Epidermal melanocyte (primary cell): ENCODE data around the gene RAPGEF4.
A peak's percentile ranks its signal among the peaks of the same experiment; 100 is the strongest.

Source experiments
- DNase-seq: peaks from one replicate; pipeline ENCODE4 v3.0.0; 2011; ENCODE audit warnings: low spot score; ENCODE audit not compliant: insufficient read length

Gene RAPGEF4

DNA sequence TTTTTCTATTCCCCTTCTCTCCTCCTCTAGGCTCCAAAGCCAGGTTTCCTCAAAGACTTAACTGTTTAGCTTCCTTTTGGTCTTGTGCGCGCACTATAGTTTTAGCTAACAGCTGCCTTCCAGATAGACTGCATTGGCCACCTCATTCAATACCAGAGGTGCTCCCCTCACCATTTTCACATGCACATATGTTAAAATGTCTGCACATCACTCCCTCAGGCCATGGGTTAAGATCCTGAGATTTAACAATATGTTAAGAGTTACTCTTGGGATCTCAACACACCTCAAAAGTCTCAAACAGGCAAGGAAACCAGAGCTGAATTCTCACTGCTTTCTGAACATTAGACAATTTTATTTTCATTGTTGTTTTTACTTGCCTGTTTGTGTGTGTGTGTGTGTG lies 259.2 kb downstream of the RAPGEF4 start:
- no peak for DNase-seq

DNA sequence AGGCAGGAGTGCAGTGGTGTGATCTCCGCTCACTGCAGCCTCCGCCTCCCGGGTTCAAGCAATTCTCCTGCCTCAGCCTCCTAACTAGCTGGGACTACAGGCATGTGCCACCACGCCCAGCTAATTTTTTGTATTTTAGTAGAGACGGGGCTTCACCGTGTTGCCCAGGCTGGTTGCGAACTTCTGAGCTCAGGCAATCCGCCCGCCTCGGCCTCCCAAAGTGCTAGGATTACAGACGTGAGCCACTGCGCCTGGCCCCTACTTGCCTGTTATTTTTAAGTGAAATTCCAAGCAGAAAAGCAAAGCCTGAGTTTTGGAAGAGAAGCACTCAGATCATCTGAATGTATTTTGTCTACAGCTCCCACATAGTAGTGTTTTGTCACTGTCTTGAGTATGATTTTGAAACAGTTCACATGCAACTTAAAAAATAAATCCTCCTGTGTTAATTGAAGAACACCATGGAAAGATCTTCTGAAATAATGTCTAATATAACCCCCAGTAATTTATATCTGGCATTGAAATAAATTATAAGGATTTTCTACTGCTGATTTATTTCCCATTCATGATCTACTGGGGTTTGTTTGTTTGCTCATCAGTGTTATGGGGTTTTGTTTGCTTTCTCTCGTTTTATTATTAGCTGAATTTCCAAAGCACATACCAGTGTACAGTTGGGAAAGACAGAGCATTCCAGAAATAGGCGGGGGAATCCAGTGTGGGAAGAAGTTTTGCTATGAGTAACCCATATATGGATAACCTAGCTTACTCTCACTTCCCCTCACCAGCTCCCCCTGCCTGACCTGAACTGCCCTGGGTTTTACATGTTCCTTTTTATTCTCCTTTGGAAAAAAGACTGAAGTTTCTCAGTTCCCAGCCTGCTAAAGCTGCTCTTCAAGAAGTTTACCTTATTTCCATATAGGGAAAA lies 259.9 kb downstream of the RAPGEF4 start:
- DNase-seq: peak; percentile 38

DNA sequence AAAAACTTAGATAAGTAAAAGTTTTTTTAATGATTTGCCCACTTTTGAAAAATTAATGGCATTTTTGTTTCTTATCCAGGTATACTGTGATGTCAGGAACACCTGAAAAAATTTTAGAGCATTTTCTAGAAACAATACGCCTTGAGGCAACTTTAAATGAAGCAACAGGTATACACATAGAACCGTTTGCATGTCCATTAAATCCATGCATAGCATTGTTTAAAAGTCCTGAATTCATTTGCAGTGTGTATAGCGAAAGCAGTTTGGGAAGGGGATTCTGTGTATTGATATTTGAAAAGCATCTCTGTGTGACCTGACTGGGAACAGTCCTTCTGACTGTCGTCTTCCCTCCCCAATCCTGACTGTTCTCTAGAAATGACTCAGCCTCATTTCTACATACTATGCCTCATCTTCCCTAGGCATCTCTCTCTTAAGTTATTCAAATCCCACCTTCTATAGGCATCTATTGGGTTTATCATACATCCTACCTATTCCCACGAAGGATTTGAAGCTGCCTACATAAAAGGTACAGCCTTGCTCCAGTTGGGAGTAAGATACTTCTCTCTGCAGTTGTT lies 260.8 kb downstream of the RAPGEF4 start:
- DNase-seq: no peak

DNA sequence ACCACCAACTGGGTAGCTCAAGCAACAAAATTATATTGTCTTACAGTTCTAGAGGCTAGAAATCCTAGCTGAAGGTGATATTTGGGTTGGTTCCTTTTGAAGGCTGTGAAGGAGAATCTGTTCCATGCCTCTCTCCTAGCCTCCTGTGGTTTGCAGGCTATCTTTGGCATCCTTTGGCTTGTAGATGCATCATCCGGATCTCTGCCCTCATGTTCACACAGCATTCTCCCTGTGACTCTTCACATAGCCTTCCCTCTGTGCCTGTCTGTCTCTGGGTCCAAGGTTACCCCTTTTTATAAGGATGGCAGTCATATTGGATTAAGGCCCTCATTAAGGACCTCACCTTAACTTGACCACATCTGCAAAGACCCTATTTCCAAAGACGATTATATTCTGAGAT lies 261.4 kb downstream of the RAPGEF4 start:
- no peak for DNase-seq

DNA sequence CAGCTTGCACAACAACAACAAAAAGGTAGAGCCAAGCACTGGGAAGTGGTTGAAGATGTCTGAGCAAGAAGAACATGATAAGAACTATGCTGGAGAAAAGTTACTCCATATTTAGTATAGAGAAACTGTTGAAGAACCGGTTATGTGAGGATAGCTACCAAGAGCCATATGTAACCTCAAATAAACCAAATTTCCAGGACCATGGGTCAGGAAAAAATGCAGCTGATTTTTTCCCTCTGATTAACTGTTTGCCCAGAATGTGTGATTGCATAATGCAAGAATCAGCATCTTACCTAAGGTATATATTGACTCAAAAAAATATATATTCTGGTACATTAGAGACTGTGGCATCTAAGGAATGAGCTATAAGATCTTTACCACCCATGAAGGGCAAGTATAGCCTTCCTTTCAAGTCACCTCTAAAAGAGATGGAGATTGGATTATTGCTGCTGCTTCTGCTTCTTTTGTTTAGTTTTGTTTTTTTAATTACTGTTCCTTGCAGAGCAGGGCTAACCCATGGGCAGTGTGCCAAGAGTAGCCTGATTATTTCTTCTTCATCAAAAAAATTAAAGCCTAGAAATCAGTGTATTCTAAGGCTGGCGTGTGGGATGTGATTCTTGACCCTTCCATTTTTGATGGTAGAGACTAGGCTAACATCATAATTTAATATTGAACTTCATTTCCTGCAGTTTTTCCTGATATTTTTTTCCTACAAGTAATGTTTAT lies 263.1 kb downstream of the RAPGEF4 start:
- DNase-seq: no peak

DNA sequence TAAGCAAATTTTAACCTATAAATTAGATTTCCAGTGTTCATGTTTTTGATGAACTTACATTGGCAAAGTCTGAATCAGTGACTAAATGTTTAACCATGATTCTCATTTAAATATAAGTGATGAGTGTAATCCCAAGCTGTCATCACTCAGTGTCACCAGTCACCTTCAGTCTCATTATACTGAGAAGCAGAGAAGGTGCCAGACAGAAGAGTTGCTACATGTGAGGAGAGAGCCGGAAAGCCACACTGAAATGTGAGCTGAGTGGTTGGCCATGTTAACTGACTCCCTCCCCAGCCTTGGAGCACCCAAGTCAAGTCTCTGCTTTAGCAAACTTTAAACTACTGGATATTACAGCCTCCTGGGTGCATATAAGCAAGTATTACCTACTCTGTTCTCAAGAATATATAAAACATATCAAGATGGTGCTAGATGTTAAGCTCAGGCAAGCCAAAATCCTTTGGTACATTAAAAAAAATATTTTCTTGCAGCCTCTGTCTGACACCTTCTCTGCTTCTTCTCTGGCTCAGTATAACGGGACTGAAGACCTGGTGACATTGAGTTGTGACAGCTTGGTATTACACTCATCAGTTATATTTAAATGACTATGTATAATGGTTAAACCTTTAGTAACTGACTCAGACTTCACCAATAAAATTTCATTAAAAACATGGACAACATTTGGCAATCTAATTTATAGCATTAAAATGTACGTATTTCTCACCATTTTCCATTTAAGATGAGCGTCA lies 264.2 kb downstream of the RAPGEF4 start:
- no peak for DNase-seq

DNA sequence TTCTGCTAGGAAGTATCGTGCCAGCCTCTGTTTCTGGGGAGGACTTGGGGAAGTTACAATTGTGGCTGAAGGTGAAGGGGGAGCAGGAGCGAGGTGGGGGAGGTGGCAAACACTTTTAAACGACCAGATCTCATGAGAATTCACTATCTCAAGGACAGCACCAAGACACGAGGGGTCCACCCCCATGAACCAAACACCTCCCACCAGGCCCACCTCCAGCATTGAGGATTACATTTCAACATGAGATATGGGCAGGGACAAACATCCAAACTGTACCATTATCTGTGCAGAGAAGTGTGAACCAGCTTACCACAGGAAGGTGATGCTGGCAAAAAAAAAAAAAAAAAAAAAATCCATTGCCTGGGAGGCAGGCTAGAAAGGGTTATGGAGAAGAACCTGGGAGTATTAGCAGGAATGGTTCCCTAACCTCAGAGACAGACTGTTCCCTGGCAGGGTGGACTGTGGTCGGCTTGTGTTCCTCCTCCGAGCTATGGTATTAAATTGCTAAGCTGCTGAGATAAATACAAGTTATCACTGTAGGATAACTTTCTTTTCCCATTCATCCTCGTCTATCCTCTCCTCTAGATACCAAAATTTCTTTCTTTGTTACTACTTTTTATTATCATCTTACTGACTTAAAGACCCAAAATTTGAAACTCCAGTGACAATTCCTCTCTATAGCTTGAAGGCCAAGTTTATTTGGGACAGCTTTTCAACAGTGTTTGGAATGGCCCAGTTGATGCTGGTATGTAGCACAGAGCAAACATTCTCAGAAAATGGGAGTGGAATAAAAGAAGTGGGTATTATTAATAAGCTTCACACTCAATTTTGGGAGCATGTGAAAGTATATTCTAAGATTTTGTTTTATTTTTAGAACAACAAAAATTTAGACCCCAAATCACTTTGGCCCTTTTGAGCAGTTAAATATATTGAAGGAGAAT lies 266.3 kb downstream of the RAPGEF4 start:
- DNase-seq: no peak

DNA sequence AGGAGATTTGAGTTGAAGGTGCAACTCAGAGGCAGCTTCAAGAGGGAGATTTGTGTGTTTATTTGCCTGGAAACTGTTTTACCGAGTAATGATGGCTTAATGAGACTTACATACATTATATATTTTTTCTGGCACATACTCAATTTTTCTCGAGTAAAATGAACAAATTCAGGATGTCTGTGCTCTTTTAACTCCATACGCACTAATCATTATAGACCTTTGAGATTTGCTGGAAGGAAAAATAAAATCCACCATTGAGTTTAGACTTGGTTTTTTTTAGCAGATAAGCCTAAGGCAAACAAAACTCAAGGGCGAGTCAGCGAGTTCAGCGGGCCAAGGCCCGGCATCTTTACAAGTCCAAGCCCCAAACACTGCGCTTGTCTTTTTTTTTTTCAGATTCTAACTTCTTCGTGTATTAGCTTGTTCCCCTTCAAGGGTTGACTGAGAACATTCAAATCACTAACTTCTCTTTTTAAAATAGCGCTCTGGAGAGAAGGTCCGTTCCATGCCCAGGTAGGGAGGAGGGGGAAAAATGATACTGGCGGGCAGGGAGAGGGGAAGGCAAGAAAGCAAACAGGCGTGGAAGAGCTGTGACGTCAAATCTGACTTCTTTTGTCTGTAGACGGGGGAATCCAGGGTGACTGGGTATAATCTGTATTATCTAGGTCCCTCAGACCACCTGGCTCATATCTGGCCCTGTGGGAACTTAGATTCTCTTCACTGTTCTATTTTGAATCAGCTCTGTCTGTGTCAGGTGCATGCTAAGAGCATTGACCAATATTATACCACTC lies 267.3 kb downstream of the RAPGEF4 start:
- DNase-seq: no peak

DNA sequence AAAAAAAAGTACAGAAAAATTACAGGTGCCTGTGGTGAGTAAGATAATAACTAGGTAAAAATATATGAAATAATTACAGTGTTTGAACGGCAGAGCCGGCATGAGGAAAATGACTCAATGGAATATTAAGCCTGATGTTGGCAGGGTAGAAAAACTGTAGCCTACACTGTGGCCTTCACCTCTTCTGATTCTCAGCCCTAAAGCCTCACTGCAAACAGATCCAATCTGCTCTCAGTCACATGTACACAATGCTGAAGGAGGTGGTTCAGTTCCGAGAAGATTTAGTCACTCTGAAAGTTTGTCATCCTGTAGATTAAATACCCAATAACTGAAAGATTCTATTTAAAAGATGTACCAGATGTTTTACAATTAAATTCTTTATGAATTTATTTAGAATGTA lies 273.1 kb downstream of the RAPGEF4 start:
- DNase-seq: no peak

DNA sequence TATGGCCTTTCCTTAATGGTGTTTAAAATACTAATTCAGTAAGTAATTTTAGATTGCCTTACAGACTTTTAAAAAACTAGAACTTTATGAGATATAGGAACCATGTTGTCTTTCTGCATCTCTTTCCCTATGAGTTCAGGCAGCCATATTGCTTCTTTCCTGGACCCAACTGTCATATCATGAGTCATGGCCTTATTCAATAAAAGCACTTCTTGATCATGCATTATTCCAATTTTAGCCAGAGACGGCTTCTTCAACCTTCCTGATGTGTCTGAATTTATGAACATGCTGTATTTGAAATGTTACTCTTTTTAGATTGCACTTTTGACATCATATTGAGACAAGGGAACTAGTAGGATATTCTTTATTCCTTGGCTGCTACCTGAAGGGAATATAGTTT lies 274.6 kb downstream of the RAPGEF4 start:
- no peak for DNase-seq

DNA sequence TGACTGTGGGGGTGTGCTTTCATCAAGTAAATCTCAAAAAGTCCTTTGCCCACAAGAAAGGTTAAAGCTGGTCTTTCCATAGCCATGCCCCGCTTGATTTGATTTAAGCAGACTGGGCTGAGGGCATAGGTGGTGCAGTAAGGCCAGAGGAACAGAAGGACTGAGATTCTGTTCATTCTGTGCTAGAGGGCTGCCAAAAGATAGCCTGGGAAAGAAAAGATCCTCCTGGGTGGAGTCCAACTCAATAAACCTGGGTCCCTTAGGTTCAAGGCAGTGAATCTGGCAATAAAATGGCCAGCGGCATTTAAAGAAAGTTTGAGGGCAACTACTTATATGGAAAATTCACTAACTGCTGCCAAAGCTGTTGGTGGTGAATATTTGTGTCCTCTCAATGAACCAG lies 280.8 kb downstream of the RAPGEF4 start:
- no peak for DNase-seq

DNA sequence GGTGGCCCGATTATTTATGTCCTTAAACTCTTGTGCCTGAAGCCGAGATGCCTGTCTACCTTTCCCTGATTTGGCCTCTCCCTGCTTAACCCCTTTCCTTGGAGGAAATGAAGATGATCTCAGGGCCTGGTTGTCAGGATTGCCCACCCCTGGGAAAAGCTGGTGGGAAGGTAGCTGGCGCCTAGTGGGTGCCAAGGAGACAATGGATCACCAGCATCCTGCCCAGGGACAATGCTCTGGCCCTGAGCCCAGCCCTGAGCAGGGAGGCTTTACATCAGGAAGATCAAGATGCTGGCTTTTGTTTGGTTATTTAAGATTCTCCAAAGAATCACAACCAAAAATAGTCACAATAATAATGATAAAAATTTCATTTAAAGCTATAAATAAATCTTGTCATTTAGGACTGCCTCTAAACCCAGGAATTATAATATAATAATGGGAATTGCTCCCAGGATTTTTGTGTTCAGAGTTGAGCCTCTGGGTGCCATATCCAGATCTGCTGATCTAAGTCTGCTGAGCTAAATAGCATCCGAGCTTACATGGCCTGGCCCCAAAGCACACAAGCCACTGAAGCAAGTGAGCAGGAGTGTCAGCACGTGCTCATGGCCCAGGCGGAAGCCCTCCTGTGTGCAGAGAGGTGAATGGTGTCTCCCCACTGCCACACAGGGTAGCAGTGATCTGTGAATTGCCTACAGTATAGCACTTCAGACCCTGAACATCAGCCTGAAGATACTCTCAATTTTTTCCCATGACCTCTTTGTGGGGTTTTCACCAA lies 282.2 kb downstream of the RAPGEF4 start:
- DNase-seq: no peak

DNA sequence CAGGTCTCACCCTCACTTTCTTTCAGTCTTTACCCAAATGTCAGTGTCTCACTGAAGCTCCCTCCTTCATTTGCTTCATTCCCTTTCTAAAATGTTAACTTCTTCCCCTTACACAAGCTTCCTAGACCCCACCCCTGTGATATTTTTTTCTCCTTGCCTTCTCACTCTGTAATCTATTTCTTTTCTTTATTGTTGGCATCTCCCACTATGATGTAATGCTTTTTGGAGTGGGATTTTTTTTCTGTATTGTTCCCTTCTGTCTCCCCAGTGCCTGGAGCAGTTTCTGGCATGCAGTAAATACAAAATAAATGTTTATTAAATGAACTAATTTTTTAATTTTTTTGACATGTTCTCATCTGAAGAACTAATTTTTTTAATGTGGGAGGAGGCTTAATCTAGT lies 284.1 kb downstream of the RAPGEF4 start:
- DNase-seq: no peak

DNA sequence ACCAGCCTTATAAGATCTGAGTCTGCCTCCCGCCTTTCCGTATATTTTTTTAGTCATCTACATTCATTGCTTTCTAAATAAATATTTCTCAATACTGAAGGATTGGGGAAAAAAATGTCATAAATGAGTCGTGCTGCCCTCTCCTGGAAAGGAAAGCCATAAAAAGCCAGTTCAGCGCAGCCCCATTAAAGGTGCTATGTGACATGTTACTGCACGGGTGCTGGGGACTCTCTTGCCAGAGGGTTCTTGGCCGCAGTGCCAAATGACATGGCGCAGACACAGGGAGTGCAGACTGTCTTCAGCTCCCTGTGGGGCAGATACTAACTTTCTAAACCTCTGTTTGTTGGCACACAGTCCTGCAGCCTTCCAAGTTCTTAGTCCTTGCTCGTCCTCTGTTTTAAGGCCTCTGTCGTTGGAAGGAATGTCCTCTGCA lies 286.3 kb downstream of the RAPGEF4 start:
- DNase-seq: no peak

DNA sequence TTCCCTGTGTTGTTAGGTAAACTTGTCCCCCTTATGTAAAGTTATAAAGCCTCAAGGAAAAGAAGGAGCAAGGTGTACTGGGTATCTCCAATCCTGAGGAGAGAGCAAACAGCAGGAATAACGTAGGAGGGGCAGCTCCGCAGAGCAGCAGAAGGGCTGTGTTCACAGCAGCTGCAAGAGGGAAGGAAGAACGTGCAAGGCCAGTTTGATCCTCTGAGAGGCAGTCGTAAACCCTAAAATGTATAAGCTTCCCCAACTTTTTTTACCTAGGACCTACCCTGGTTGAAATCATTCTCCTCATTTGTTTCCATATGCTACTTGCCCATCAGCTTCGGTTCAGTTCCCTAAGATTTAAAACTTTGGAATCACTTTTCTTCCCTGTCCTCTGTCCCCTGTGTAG lies 288.1 kb downstream of the RAPGEF4 start:
- no peak for DNase-seq

DNA sequence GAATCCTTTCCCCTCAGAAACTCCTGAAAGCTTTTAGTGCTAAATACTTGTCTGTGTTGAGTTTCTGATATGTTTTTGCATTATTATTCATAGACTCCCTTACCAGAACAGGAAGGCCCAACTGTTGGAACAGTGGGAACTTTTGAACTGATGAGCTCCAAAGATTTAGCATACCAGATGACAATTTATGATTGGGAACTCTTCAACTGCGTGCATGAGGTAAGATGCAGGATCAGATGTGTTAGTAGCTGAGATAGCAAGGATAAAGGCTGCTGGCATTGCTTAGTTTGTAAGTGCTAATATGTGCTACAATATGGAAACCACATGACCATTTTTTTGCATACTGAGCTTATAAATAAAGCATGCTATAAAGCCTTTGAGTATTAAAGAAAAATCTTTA lies 290.8 kb downstream of the RAPGEF4 start:
- DNase-seq: no peak

DNA sequence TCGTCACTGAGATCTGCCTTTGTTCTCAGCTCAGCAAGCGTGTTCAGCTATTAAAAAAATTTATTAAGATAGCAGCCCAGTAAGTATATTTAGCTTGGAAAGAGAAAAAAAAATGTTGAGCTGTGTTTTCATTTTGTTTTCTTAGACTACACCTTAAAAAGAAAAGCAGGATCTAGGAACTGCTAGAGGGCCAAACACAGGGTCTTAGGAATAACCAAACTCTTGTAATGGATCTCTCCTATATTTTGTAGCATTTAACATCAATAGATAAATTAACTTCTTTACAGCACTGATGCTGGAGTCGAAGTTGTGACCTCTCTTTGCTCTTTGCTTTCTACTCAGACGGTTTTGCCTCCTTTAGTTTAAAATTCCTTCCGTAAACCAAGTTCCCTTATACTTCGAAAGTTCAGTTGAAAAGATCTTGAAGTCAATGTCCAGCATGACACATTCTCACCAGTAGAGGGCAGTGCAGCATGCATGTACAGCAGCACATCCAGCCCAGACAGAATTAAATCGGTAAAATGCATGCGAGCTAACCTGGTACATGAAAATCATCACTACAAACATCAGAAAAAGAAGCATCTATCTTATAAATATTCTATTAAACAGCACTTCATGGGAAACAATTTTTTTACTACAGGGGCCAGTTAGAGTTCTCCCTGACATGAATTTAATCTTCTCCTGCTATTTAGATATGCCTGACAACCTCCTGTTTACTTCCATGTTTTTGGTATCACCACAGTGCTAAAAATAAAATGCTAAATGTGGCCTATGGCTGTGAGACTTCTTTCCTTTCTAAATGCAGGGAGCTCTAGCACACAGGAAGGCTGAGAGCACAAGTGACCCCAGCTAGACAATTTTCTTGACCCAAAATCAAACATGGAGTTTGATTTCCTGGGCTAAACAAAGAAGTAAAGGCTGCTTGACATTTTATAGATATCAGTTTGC lies 291.8 kb downstream of the RAPGEF4 start:
- peak; percentile 68 for DNase-seq

DNA sequence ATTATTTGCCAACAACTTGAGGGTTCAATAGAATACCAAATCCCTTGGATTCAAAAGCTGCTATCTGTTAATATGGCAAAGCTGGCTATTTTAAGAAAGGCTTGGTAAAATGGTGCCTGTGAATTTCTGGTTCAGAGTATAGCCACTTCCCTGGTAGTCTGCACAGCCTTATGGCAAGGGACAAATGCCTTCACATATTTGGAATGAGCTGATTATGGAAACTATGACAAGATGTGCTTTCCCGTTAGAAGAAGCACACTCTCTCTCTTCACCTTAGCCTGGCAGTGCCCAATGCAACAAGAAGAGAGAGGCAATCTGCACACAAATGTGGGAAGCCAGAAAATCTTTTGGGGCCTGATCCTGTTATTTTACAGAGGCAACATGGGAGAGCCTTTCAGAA lies 292.5 kb downstream of the RAPGEF4 start:
- DNase-seq: no peak
